HepG2 (cell line): ENCODE results near the gene ARHGAP23. TPM values are rescaled to one million over a fixed set of nuclear protein-coding genes. Genes with fewer than 3 reads are reported as not detected.
A peak's percentile ranks its signal among the peaks of the same experiment; 100 is the strongest.

ENCODE experiments used
- ATAC-seq: fragments of 200-7000 bp; cut with Tn5 transposase; 3 replicates; pipeline ENCODE4 v1.9.1; 2020; ENCODE audit warnings: mild to moderate bottlenecking, moderate library complexity
- BruUV-seq: library from RNA; stranded (reverse); fragments of 400-500 nt; replicated peaks from 2 replicates; lab custom pipeline; 2021; lab: Mats Ljungman, UMichigan
- CTCF ChIA-PET: fragments of 300-600 bp; formaldehyde crosslinking; extraction: SDS; loops from one replicate; lab custom pipeline; 2021; ENCODE audit warnings: low total read pairs, inconsistent platforms, low intra/inter-chr PET ratio; lab: Yijun Ruan, JAX
- POLR2A ChIA-PET: fragments of 350-600 bp; sonication (Branson Sonifier 250); formaldehyde crosslinking; loops from one replicate; lab custom pipeline; 2020; ENCODE audit warnings: antibody characterized with exemption, inconsistent platforms; lab: Yijun Ruan, JAX
- DNase-seq: peaks from one replicate; pipeline ENCODE4 v3.0.0-alpha.2; 2015; ENCODE audit warnings: low spot score
- FAIRE-seq: peaks from 3 replicates; lab custom pipeline; 2011; peaks lifted over from hg19 to GRCh38; lab: Jason Lieb, UNC
- H2AFZ ChIP-seq: one replicate; pipeline ENCODE4 v1.6.1; 2011; ENCODE audit warnings: low read length, inconsistent platforms
- H3K27ac ChIP-seq: fragments of 300-600 bp; 3 replicates; pipeline ENCODE4 v1.8.0; 2011; ENCODE audit warnings: mixed run types, mild to moderate bottlenecking, mixed read lengths, low read length, inconsistent platforms; ENCODE audit not compliant: insufficient read depth; ENCODE audit errors: extremely low read length
- H3K27me3 ChIP-seq, 2 experiments: fragments of 200-600 bp in 1 of 2; 2 replicates in 1 of 2; 3 replicates in 1 of 2; pipeline versions ENCODE4 v1.6.0 to v1.8.0; 2011; ENCODE audit warnings: low read length in 2 of 2, mild to moderate bottlenecking in 2 of 2, moderate library complexity in 2 of 2, inconsistent platforms in 1 of 2; ENCODE audit not compliant: insufficient read depth in 2 of 2, control insufficient read depth in 1 of 2
- H3K36me3 ChIP-seq, 2 experiments: fragments of 200-600 bp in 1 of 2; replicated peaks in 1 of 2; 2 replicates in 1 of 2; 3 replicates in 1 of 2; pipeline versions ENCODE4 v1.5.1 to v1.8.0; 2011; ENCODE audit warnings: low read length in 2 of 2, inconsistent platforms in 1 of 2; ENCODE audit not compliant: insufficient read depth in 2 of 2, control insufficient read depth in 1 of 2
- H3K4me1 ChIP-seq: 2 replicates; pipeline ENCODE4 v1.5.1; 2012; ENCODE audit warnings: low read length, inconsistent platforms; ENCODE audit not compliant: insufficient read depth
- H3K4me2 ChIP-seq: 2 replicates; pipeline ENCODE4 v1.6.0; 2011; ENCODE audit warnings: low read depth, low read length, inconsistent platforms
- H3K4me3 ChIP-seq, 3 experiments: fragments of 200-600 bp in 1 of 3; sonication (generic), shearing (Covaris generic) in 1 of 3; replicated peaks in 1 of 3; 2 replicates each; pipeline ENCODE4 v1.5.1; 2011 to 2016; ENCODE audit warnings: low read length in 3 of 3, inconsistent platforms in 2 of 3, low read depth in 2 of 3, mild to moderate bottlenecking in 2 of 3, control low read depth in 1 of 3, mixed read lengths in 1 of 3; ENCODE audit not compliant: insufficient read depth in 1 of 3
- H3K79me2 ChIP-seq: one replicate; pipeline ENCODE4 v1.6.1; 2011; ENCODE audit warnings: low read length, inconsistent platforms; ENCODE audit not compliant: insufficient read depth
- H3K9ac ChIP-seq: 2 replicates; pipeline ENCODE4 v1.6.0; 2011; ENCODE audit warnings: mild to moderate bottlenecking, low read depth, low read length, inconsistent platforms; ENCODE audit not compliant: insufficient read depth
- H3K9me3 ChIP-seq: 2 replicates; pipeline ENCODE4 v1.5.1; 2012; ENCODE audit warnings: mild to moderate bottlenecking, low read length
- H4K20me1 ChIP-seq: 2 replicates; pipeline ENCODE4 v1.6.0; 2011; ENCODE audit warnings: inconsistent platforms, mild to moderate bottlenecking, low read length, moderate library complexity; ENCODE audit not compliant: insufficient read depth
- AGO2 ChIP-seq: fragments of 200-400 bp; formaldehyde crosslinking; optimal IDR thresholded peaks from 2 replicates; pipeline ENCODE3; 2017; ENCODE audit warnings: mild to moderate bottlenecking, low read depth, low read length, moderate library complexity
- PHF21A ChIP-seq: sonication (generic); formaldehyde crosslinking; IDR thresholded peaks from 2 replicates; pipeline ENCODE4 v1.5.0; 2020; ENCODE audit warnings: mild to moderate bottlenecking, missing genetic modification reagents
- ZNF768 ChIP-seq: sonication (generic); formaldehyde crosslinking; IDR thresholded peaks from 2 replicates; pipeline ENCODE4 v1.4.0; 2020; ENCODE audit warnings: missing genetic modification reagents
- WGBS: methylation state at CpG from one replicate; pipeline ENCODE4 v1.1.6; 2017; ENCODE audit warnings: low lambda C conversion rate; 5-methylcytosine and 5-hydroxymethylcytosine counted together
- in situ Hi-C: cut with HindIII; loops from 2 replicates; pipeline ENCODE4 v1.10.0; 2017; ENCODE audit warnings: low pct_unique_long_range_greater_than_20kb; ENCODE audit not compliant: extremely low pct_ligation_motif_present
- intact Hi-C: fragments of 100-400 bp; cut with micrococcal nuclease; formaldehyde crosslinking; loops from one replicate; pipeline ENCODE4 v1.10.0; 2022; ENCODE audit not compliant: unreplicated experiment
- polyA plus RNA-seq, 8 experiments: library from polyadenylated mRNA; depleted of rRNA in 3 of 8; stranded (reverse) in 7 of 8; unstranded in 1 of 8; fragments of >200 nt; fragmentation: Illumina TruSeq in 4 of 8; extraction: Trizol in 4 of 8; gene quantifications; 2 replicates each; pipeline versions ENCODE4 v1.2.1 to v1.2.3, GENCODE V29; 2011 to 2016; ENCODE audit warnings: low read depth in 4 of 8, missing spikeins in 1 of 8, mixed read lengths in 1 of 8; ENCODE audit not compliant: insufficient read depth in 1 of 8
- total RNA-seq, 5 experiments: library from RNA; depleted of rRNA; stranded (reverse); fragments of >200 nt; fragmentation: Illumina TruSeq; extraction: Trizol; gene quantifications; 2 replicates each; pipeline ENCODE4 v1.2.3, GENCODE V29; 2016; ENCODE audit warnings: low read depth in 1 of 5

The ARHGAP23 gene
- total and polyA plus RNA-seq, 2 of the 13 experiments (the other 11 are each of a cell fraction or from before 2014, with no cell fraction given) = 0.03 TPM; not detected in 1

GRCh38 chr17:38561416-38562214, 133.4 kb downstream of the ARHGAP23 start:
- Histone ChIP-seq H3K9me3 (no peaks in the 10 kb centered on the region), H3K4me2 (no peak overlapping the region), H4K20me1 (no peaks in the 10 kb centered on the region; the same call in 1 of the 2 replicates), H3K36me3 (no peaks in the 10 kb centered on the region), H3K27me3 (peaks cover 2 to 4% of the 10 kb centered on the region in 2 experiments; a peak in 1 of 5 replicates), H3K4me1 (peaks cover 39% of the 10 kb centered on the region), H3K4me3 (no peak overlapping the region), H3K79me2 (no peaks in the 10 kb centered on the region), H2AFZ (no peak overlapping the region), H3K9ac (no peak overlapping the region), H3K27ac (no peak overlapping the region)
- FAIRE-seq (no peak), ATAC-seq (no peak), DNase-seq (no peak)
- in situ Hi-C loops = no loop called here
- intact Hi-C loops = no loop called here
- TF ChIP-seq PHF21A (CRISPR knock-in tag) (no peak), AGO2 (peak; percentile 34), ZNF768 (CRISPR knock-in tag) (0 out of 2 replicates have a peak, but pooled peaks have one; percentile 12)
- ChIA-PET POLR2A (interaction anchor here (1.0 to 1.2 kb wide), 2 partner anchors 95 kb away, joined by 3 read pairs; no protein-coding TSS in a partner anchor), CTCF (no interaction called here)
- BruUV-seq = no TSS peak
- 95% methylated on average over 81 of the region's 105 CpGs for WGBS

Other genes with a start within 250 kb of the ARHGAP23 start
- gene TBC1D3, start 235.9 kb upstream of the ARHGAP23 start, total RNA-seq (2016; rRNA removed; fragmentation: Illumina TruSeq; extraction: Trizol) = not detected in 2 replicates
- not detected in 2 replicates for gene TBC1D3, start 235.9 kb upstream of the ARHGAP23 start, polyA plus RNA-seq (2011; rRNA removed)
- gene MRPL45, start 131.3 kb upstream of the ARHGAP23 start, total RNA-seq (2016; rRNA removed; fragmentation: Illumina TruSeq; extraction: Trizol) = 89.5 and 130 TPM in 2 replicates
- 124 and 157 TPM in 2 replicates for gene MRPL45, start 131.3 kb upstream of the ARHGAP23 start, polyA plus RNA-seq (2011; rRNA removed)
- 0.07 TPM in 1 of 2 replicates, not detected in the other for gene GPR179, start 84.5 kb upstream of the ARHGAP23 start, total RNA-seq (2016; rRNA removed; fragmentation: Illumina TruSeq; extraction: Trizol)
- 0.03 and 0.08 TPM in 2 replicates for gene GPR179, start 84.5 kb upstream of the ARHGAP23 start, polyA plus RNA-seq (2011; rRNA removed)
- 24.0 and 24.2 TPM in 2 replicates for gene SOCS7, start 76.6 kb upstream of the ARHGAP23 start, total RNA-seq (2016; rRNA removed; fragmentation: Illumina TruSeq; extraction: Trizol)
- gene SOCS7, start 76.6 kb upstream of the ARHGAP23 start, polyA plus RNA-seq (2011; rRNA removed) = 17.8 and 19.2 TPM in 2 replicates
- gene SRCIN1, start 177.5 kb downstream of the ARHGAP23 start, total RNA-seq (2016; rRNA removed; fragmentation: Illumina TruSeq; extraction: Trizol) = 0.90 and 1.2 TPM in 2 replicates
- 9.6 and 19.8 TPM in 2 replicates for gene SRCIN1, start 177.5 kb downstream of the ARHGAP23 start, polyA plus RNA-seq (2011; rRNA removed)
- gene EPOP, start 246.5 kb downstream of the ARHGAP23 start, total RNA-seq (2016; rRNA removed; fragmentation: Illumina TruSeq; extraction: Trizol) = 29.0 and 37.8 TPM in 2 replicates
- gene EPOP, start 246.5 kb downstream of the ARHGAP23 start, polyA plus RNA-seq (2011; rRNA removed) = 13.9 and 14.7 TPM in 2 replicates